Dermis microvascular lymphatic vessel endothelial cell (primary cell): Measurements from ENCODE around the gene ZDHHC20. TPM values are rescaled to one million over a fixed set of nuclear protein-coding genes. Genes with fewer than 3 reads are reported as not detected.

Experiments
- DNase-seq, 2 donors: peaks; one replicate each; pipeline versions ENCODE4 v3.0.0 to v3.0.0-alpha.2; 2010; ENCODE audit warnings: low read depth in 2 of 2
- total RNA-seq: library from RNA; depleted of rRNA; stranded (reverse); fragments of >200 nt; gene quantifications from 2 replicates; pipeline ENCODE4 v1.2.1, GENCODE V29; 2014

The ZDHHC20 gene, protein sequence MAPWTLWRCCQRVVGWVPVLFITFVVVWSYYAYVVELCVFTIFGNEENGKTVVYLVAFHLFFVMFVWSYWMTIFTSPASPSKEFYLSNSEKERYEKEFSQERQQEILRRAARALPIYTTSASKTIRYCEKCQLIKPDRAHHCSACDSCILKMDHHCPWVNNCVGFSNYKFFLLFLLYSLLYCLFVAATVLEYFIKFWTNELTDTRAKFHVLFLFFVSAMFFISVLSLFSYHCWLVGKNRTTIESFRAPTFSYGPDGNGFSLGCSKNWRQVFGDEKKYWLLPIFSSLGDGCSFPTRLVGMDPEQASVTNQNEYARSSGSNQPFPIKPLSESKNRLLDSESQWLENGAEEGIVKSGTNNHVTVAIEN
- 88.0 and 88.7 TPM in 2 replicates for total RNA-seq

DNA sequence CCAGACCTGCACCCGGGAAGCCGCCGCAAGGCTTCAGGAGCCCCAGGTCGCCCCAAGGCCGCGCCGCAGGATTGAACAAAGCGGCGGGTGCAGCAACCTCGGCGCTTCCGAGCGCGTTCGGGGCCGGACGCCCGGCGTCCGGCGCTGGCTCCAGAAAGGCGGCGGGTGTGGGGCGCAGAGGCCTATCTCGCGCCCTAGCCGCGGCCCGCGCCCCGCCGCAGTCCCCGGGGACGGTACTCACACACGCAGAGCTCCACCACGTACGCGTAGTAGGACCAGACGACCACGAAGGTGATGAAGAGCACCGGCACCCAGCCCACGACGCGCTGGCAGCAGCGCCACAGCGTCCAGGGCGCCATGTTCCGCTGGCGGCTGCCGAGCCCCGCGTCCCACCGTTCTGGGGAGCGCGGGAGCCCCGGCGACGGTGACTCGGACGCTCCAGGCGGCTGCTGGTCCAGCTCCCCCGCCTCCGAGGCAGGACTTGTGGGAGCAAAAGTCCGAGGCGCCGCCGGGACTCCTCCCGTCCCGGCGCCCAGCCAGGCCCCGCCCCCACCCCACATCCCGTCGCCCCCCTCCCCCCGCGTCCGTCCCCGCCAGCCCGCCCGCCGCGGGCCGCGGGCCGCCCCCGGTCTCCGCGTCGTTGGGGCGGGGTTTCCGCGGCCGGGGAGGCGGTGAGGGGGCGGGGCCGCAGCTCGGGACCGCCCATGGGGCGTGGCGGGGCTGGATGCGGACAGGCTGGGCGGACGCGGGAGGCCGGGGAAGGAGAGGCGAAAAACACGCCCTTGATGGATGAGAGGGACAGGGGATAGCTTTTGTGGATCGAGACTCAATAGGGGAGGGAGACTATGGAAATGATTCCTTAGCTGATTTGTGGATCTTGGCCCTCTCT is at the start of gene ZDHHC20:
TSS of gene ZDHHC20 (minus strand) at position 491 of the 889 bp plus-strand sequence. CDS start at position 359, 132 bp downstream.
- peak; percentile 43 to 88 for DNase-seq

DNA sequence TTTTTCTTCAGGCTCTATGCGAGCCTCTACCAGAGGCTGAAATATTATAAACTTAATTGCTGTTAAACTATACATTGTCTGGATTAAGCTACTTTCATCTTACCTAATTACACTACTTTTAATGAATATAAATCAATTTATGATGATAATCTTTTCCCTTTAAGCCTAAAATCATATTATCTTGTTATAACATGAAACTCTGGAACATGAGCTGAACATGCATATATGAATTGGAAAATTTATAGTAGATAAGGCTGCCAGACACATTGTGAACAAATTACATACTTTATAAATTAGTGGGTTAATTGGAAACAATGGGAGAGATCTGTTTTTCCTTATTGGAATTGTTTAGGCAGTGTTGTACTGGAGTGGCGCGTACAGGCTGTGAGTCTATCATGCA is 45.3 kb upstream of the ZDHHC20 start:
- no peak for DNase-seq

DNA sequence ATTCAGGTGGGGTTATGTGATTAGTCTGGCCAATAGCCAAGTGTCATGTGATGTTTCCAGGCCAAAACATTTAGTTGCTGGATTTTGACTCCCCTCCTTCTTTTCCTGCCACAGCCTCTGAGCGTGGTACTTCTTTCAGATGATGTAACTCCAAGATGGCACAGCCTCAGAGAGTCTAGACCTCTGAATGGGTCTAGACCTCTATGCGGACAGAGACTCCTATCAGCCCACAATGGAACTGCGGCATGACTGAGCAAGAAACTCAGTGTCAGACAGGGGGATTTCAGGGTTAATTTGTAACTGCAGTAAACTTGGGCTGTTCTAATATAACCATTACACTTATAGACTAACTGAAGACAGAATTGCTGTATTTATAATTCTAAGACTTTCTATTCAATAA is 42.6 kb upstream of the ZDHHC20 start:
- DNase-seq, result no peak

DNA sequence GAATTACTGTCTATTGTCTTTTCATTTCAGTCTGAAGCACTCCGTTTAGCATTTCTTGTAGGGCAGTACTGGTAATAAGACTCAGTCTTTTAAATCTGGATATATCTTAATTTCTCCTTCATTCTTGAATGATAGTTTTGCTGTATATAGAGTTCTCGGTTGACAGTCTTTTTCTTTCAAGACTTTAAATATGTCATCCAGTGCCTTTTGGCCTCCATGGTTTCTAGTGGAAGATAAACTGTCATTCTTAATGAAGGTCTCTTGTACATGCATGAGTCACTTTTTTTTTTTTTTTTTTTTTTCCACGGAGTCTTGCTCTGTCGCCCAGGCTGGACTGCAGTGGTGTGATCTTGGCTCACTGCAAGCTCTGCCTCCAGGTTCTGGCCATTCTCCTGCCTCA is 27.2 kb upstream of the ZDHHC20 start:
- no peak for DNase-seq

DNA sequence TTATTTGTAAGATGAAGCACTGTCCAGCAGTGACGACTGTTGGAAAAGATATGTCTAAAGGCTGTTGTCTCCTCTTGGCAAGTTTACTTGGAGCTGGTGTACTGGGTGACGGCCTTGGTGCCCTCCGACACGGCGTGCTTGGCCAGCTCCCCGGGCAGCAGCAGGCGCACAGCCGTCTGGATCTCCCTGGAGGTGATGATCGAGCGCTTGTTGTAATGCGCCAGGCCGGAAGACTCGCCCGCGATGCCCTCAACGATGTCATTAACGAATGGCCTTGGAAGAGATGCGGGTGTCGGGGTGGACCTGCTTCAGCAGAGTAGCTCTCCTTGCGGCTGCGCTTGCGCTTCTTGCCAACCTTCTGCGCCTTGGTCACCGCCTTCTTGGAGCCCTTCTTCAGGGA is 24.6 kb upstream of the ZDHHC20 start:
- no peak for DNase-seq

DNA sequence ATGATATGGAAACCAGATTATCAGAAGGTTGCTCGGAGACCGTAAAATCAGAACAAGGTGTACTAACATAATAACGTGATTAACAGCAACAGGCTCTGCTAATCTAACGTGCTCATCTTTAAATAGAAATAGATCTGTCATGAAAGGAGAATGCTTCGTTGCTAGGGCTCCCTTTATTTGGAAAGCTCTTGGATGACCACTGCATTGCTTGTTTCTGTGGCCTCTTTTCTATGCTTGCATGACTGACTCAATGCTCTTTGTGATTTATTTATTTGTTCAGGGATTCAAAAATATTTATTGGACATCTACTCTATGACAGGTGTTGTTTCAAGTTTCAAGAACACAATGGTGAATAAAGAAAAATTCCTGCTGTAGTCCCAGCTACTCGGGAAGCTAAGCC is 22.3 kb upstream of the ZDHHC20 start:
- DNase-seq, result no peak

DNA sequence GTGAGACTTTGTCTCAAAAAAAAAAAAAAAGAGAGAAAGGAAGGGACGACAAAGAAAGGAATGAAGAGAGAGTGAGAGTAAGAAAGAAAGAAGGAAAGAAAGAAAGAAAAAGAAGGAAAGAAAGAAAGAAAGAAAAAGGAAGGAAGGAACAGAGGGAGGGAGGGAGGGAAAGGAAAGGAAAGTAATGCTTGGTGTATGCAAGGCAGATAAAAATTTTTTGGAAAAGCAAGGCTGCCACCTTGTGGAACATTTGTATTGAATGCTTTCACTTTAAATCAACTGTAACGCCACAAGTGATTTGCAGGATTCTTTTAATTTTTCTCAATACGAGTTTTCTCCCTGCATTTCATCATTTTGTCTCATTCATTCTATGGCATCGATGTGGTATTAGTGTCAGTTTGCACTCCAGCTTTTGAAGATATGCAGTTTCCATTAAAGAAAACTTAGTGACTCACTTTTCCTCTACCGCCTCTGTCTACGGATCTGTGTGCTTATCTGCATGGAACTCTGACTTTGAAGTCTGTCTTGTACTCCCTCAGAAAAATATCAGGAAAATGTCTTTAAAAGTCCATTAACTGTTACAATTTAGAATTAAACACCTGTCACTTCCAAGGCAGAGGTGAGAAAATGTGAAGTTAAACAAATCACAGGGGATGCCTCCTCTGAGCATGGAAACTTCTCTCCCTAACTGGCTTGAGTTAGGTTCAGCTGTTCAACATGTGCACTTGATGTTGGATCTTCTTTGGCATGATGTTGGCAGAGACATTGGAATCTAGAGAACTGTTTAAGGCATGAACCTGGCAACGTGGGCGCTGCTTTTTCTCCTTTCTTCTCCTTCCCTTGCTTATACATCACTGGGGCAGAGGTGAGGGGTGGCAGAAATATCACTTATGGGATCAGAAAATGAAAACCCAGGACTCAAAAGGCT is 20.0 kb upstream of the ZDHHC20 start:
- DNase-seq, result peak; percentile 71 to 78

DNA sequence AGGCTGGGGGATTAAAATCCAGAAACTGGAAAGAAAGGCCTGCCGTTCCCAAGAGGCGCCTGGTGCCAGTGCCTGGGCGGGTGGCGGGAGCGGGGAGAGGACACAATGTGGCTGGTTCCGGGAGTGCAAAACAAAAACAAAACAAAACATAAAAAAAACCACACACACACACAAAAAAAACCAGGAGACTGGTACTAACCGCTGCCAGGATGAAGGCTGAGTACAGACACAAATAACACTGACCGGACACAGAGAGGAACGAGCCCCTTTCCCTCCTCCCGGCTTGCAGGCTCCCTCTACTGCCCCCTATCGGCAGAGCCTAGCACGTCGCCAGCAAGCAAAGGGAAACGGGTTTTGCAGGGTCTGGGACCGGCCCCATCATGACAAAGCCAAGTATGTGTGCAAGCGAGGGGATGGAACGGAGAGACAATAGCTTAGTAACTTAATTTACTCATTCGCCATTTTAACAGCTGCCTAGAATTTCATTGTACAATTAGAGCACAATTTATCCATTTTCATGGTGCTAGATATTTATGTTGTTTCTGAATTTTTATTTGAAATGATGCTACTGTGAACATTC is 17.9 kb upstream of the ZDHHC20 start:
- peak; percentile 78 to 82 for DNase-seq

DNA sequence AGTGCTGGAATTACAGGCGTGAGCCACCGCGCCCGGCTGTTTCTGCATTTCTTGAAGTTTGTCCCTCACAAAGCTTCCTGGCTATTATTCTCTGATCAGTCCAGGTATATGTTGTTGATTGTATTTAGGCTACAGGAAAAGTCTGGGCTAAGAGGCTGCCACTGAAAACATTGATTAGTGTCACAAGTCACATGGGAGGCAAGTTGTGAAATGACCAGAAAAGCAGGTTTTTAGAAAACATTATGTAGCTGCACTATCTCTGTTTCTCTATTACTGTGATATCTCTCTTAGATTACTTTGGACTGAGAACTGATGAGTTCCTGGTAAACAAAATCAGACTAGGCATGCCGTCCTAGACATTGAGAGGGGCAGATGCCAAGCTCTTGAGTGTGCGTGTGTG is 16.0 kb upstream of the ZDHHC20 start:
- DNase-seq, result no peak

DNA sequence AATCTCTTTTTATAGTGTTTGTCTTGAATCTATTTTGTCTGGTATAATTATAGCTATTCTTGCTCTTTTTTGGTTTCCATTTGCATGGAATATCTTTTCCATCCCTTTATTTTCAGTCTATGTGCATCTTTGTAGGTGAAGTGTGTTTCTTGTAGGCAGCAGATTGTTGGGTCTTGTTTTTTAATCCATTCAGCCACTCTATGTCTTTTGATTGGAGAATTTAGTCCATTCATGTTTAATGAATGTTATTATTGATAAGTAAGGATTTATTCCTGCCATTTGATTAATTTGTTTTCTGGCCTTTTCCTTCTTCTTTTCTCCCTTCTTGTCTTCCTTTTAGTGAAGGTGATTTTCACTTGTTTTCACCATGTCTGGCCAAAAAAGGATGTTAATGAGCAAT is 11.7 kb upstream of the ZDHHC20 start:
- DNase-seq, result no peak

DNA sequence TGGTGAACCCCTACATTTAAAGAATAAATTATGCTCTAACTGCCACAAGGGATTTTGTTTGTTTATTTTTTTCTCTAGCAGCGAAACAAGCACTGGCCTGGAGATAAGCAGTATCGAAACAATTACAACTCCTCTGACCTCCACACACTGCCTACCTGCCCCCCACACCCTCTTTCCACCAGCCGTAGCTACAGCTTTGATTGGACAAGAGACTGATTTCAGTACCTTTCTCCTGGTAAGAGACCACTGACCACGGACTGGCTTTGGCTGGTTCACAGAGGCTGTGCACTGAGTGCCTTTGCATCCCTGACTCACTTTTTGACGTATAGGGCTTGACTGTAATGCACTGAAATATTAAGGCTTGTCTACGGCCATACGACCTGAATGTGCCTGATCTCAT is 7.4 kb upstream of the ZDHHC20 start:
- DNase-seq, result no peak

DNA sequence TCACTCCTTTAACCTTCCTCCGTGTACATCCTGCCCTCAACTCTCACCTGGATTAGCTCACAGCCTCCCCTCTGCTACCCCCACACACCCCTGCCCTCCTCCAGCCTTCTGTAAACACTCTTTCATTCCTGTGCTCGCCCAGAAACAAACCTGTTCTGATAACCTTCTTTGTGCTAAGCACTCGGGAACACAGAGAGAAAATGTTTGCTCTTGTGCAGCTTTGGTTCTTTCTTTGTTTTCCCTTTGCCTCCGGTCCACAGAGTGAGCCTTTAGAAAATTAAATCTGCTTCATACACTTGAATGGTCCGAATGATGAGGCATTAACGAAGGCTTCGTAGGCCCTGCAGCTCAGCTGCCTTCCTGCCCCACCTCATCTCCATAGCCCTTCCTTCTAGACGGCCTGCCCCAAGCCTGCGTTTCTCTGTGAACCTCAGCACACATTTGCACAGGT is 6.6 kb upstream of the ZDHHC20 start:
- no peak for DNase-seq

DNA sequence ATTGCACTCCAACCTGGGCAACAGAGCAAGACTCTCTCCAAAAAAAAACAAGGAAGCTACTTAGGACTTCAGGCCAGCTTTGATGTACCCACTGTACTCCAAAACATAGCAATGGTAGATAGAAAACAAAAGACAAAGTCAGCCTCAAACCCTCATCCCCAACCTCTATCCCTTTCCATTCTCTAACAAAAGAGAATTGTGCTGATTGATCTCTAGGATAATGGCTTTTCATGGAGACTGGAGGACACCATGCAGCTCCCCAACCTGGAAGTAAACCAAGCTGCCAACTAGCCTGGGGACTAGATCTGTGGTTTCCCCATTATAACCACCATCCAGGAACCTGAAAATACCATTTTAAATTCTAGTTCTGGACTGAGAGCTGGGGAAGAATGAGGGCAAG is 4.3 kb upstream of the ZDHHC20 start:
- DNase-seq, result no peak

DNA sequence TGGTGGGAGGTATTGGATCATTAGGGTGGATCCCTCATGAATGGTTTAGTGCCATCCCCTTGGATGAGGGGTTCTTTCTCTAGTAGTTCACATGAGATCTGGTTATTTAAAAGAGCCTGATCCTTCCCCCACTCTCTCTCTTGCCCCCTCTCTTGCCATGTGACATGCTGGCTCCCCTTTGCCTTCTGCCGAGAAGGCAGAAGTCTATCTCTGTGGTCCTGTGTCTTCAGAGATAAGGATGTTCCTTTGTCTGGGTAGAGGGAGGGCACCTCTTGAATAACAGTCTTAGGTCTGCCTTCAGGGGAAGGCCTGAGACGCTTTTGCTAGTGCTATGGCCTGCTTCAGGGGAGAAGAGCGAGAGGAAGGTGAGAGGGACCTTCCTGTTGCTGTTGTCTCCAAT is 2.0 kb upstream of the ZDHHC20 start:
- no peak for DNase-seq

DNA sequence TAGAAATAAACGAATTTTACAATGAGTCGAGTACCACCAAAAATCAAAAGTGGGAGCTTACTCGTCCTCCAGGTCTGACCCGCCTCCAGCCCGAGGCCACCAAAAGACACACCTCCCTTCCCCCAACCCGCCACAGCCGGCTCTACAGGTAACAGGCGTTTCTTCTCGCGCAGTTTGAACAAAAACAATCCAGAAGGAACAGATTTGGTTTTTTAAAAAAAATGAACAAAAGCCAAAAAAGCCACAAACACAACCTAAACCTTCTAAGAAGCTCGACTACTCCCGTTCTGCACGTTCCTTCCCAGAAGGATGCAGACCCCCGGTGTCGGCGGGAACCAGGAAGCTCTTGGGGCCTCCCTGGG is 671 bp downstream of the ZDHHC20 start:
- DNase-seq, result peak in 1 of 2 donors; percentile 19

DNA sequence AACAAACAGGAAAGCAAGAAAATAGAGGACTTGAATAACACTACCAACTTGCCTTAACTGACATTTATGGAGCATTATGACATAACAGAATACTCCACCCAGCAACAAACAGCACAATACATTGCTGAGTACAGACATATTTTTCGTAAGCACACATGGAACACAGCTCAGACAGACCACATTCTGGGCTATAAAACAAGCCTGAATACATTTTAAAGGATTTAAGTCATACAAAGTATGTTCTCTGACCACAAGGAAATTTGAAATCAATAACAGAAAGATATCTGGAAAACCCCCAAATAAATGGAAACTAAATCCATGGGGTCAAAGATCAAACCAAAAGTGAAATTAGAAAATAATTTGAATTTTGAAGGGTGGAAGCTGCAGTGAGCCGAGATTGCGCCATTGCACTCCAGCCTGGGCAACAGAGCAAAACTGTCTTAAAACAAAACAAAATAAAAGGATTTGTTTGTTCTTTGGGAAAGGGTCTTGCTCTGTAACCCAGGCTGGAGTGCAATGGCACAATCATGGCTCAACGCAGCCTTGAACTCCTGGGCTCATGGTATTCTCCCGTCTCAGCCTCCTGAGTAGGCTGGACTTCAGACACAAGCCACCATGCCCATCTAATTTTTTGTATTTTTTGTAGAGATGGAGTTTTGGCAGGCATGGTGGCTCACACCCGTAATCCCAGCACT is 5.6 kb downstream of the ZDHHC20 start:
- no peak for DNase-seq

DNA sequence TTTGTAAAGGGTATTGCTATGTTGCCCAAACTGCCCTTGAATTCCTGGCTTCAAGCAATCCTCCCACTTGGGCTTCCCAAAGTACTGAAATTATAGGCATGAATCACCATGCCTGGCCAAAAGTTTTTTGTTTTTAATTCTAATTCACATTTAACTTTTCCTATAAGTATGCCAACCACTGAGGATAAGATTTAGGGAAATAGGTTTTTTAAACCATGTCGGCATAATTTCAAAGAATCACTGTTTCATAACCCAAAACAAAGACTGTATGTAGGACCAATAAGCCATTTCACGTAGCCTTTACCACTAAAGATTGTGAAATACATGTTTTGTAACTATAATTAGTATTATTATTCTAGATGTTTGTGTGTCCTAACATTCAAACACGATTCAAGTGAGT is 8.2 kb downstream of the ZDHHC20 start:
- DNase-seq, result no peak

DNA sequence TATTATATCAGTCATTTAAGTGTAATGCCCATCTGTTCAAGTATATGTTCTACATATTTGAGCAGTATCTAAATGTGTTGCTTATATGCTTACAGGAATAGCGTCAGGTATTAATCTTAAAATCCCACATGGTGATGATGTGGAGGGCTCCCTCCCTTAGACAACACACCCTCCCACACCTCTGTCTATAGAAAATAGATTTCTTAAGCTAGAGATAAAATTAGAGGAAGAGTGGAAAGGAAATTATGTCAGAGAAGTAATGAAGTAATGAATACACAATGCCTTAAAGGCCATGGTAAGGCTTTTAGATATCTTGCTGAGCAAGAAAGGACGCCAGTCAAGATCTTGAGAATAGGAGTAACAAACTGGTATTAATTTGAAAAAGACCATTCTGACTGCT is 12.4 kb downstream of the ZDHHC20 start:
- DNase-seq, result no peak

DNA sequence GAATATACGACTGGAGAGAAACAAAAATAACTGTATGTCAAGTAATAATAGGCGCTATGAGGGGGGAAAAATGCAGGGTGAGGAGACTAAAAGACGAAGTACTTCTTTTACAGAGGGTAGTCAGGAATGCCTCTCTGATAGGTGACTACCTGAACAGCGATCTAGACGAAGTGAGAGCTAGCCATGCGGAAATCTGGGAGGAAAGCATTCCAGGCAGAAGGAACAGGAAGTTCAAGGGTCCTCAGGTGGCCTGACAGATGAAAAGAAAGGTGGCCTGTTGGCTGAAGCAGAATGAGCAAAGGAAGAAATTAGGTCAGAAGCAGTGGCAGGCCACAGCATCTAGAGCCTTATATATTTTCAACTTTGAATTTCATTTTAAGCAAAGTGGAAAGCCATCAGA is 13.3 kb downstream of the ZDHHC20 start:
- DNase-seq, result no peak

DNA sequence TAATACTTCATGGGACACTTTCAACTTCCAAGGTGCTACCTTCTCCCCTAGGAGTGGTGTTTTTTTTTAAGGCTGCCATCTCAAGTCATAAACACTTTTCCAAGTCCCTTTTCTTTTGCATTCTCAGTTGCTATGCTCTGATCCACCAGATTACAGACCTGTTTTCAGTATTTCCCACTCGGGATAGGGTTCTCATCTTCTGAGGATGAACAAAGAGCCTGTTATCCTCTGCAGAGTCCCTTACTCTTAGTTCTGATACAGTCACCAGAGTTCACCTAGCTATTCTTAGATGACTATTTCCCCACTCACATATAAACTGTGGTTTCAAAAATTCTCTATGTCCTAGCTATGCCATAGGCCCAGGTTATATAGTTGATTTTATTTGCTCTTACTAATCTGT is 15.9 kb downstream of the ZDHHC20 start:
- no peak for DNase-seq

DNA sequence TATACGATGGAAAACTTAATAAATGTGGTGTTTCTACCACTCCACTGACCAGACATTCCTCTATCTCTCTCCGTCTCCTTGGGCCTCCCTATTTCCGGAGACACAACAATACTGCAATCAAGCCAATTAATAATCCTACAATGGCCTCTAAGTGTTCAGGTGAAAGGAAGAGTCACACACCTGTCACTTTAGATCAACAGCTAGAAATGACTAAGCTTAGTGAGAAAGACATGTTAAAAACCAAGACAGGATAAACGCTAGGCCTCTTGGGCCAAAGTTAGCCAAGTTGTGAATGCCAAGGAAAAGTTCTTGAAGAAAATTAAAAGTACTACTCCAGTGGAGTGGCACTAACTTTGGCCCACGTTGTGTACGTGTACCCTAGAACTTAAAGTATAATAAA is 22.5 kb downstream of the ZDHHC20 start:
- no peak for DNase-seq
